ENCODE data around the gene KRTAP5-6. TPM values are rescaled to one million over a fixed set of nuclear protein-coding genes. Genes with fewer than 3 reads are reported as not detected.

Gene KRTAP5-6
- total and polyA plus RNA-seq, 2 donors (not counting 1 experiment from before 2014, with no cell fraction given): not detected

DNA sequence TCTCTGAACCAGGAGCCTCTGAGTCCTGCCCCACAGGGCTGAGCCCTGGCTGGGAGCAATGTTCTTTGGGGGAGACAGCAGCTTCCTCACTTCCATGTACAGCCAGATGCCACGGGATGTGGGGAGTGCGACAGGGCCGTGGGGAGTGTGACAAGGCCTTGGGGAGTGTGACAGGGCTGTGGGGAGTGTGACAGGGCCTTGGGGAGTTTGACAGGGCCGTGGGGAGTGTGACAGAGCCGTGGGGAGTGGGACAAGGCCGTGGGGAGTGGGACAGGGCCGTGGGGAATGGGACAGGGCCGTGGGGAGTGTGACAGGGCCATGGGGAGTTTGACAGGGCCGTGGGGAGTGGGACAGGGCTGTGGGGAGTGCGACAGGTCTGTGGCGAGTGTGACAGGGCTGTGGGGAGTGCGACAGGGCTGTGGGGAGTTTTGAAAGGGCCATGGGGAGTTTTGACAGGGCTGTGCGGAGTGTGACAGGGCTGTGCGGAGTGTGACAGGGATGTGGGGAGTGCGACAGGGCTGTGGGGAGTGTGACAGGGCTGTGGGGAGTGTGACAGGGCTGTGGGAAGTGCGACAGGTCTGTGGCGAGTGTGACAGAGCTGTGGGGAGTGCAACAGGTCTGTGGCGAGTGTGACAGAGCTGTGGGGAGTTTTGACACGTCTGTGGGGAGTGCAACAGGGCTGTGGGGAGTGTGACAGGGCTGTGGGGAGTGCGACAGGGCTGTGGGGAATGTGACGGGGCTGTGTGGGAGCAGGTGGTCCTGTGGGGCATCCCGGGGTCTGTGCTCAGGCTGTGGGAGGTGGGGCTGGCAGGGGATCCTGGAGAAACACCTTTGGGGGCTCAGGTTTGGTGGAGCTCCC is 6.6 kb upstream of the KRTAP5-6 start:
- H3K27ac Mint-ChIP-seq: no peak overlapping the region
- no peak overlapping the region for H3K27ac ChIP-seq (ENCODE audit: low read length in 2 of 2)

More for the DNA sequence above, 6.6 kb upstream of the KRTAP5-6 start:
- TF ChIP-seq EZH2 (IDR thresholded peaks at IDR 0.05; ENCODE audit: borderline replicate concordance, insufficient read depth, low read depth, low read length, poor library complexity, severe bottlenecking): no peak
- TF ChIP-seq, protein P1, sequence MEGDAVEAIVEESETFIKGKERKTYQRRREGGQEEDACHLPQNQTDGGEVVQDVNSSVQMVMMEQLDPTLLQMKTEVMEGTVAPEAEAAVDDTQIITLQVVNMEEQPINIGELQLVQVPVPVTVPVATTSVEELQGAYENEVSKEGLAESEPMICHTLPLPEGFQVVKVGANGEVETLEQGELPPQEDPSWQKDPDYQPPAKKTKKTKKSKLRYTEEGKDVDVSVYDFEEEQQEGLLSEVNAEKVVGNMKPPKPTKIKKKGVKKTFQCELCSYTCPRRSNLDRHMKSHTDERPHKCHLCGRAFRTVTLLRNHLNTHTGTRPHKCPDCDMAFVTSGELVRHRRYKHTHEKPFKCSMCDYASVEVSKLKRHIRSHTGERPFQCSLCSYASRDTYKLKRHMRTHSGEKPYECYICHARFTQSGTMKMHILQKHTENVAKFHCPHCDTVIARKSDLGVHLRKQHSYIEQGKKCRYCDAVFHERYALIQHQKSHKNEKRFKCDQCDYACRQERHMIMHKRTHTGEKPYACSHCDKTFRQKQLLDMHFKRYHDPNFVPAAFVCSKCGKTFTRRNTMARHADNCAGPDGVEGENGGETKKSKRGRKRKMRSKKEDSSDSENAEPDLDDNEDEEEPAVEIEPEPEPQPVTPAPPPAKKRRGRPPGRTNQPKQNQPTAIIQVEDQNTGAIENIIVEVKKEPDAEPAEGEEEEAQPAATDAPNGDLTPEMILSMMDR (IDR thresholded peaks at IDR 0.05): no peak
- 65% methylated on average over 22 of the region's 22 CpGs for WGBS (ENCODE audit: insufficient coverage)
- H3K27me3 Mint-ChIP-seq: peaks cover 25% of the 10 kb centered on the region
- no peaks in the 10 kb centered on the region for H3K9me3 Mint-ChIP-seq (ENCODE audit: insufficient read depth)
- peaks cover 0 to 42% (median 5%) of the 10 kb centered on the region in 4 experiments for H3K27me3 ChIP-seq (replicated peaks in 1 of 4; ENCODE audit: control extremely low read depth in 1 of 4, control insufficient read depth in 3 of 4, insufficient read depth in 4 of 4, low read length in 3 of 4)
- CTCF ChIA-PET: interaction anchor here (1.4 to 6.4 kb wide), 6 partner anchors 37 to 731 kb away, joined by 3 to 394 read pairs (median 125); partner anchors contain the start of gene SYT8
- peaks cover 8 to 14% of the 10 kb centered on the region in 2 donors for H3K4me1 ChIP-seq (ENCODE audit: control insufficient read depth in 2 of 2, insufficient read depth in 2 of 2, low read length in 2 of 2)
- no peak overlapping the region for H3K4me3 Mint-ChIP-seq
- no peaks in the 10 kb centered on the region for H3K79me2 ChIP-seq (ENCODE audit: control insufficient read depth, insufficient read depth, low read length)
- no peak overlapping the region for H3K9ac ChIP-seq (ENCODE audit: low read length)
- no peak overlapping the region for H3K4me2 ChIP-seq (replicated peaks; ENCODE audit: low read depth, low read length, poor library complexity, severe bottlenecking)
- no peak for ATAC-seq (ENCODE audit: low read depth)
- DNase-seq: no peak
- no peaks in the 10 kb centered on the region for H3K9me3 ChIP-seq (ENCODE audit: control extremely low read depth in 1 of 3, control insufficient read depth in 2 of 3, insufficient read depth in 1 of 3, low read length in 2 of 3)
- H4K20me1 ChIP-seq (ENCODE audit: control insufficient read depth, insufficient read depth, low read length, poor library complexity, severe bottlenecking): no peaks in the 10 kb centered on the region
- H2AFZ ChIP-seq (ENCODE audit: insufficient read depth, low read depth, low read length, poor library complexity, severe bottlenecking): no peak overlapping the region
- H3K4me3 ChIP-seq (ENCODE audit: control extremely low read depth in 1 of 5, extremely low read depth in 1 of 5, insufficient read depth in 1 of 5, low read depth in 2 of 5, low read length in 4 of 5): no peak overlapping the region
- no peaks in the 10 kb centered on the region for H3K36me3 ChIP-seq (replicated peaks in 1 of 2; ENCODE audit: control extremely low read depth in 1 of 2, control insufficient read depth in 1 of 2, extremely low read depth in 1 of 2, insufficient read depth in 2 of 2, low read length in 1 of 2)
- peaks cover 5% of the 10 kb centered on the region for H3K4me1 Mint-ChIP-seq
- POLR2A ChIA-PET: no interaction called here
- intact Hi-C loops (cut with micrococcal nuclease): loop anchor here (5.0 kb wide), 1 partner anchor 38 kb away; no protein-coding TSS in a partner anchor

All from B cell (primary cell).